GM15510 (cell line): Measurements from ENCODE around the gene HELZ2.

Source experiments
- POLR2A ChIP-seq: IDR thresholded peaks from 3 replicates; pipeline ENCODE4 v1.6.1; 2011; ENCODE audit warnings: borderline replicate concordance; ENCODE audit not compliant: insufficient read length; ENCODE audit errors: extremely low read depth

The HELZ2 gene

GRCh38 chr20:63564036-63564810 lies 9.8 kb downstream of the HELZ2 start:
- no peak for TF ChIP-seq POLR2A

DNA sequence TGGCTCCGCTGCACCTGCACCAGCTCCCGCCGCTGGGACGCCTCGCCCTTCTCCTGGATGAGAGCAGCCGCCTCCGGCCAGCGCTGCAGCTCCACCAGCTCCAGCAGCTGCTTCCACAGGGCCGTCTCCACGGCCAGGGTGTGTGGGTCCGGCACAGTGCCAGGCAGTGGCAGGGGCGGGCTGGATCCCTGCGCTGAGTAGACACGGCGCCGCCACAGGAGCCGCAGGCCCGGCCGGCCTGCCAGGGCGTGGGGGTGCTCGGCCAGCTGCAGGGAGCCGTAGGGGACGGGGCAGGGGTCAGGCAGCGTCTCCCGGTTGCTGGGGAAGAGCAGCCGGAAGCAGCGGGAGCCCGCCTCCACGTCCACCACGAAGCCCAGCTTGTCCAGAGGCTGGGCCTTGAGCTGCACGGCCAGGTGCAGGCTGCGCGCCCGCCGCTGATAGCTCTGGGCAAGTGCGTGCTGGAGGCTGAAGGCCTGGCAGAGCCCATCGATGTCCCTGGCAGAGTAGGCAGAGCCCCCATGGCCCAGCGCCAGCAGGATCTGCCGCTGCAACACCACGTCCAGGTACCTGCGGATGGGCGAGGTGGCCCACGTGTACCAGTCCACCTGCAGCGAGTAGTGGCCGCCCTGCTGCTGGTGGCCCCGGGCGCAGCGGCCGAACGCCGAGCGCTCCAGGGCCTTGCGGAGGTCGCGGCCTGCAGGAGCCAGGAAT lies 10.7 kb downstream of the HELZ2 start:
- TF ChIP-seq POLR2A = no peak

DNA sequence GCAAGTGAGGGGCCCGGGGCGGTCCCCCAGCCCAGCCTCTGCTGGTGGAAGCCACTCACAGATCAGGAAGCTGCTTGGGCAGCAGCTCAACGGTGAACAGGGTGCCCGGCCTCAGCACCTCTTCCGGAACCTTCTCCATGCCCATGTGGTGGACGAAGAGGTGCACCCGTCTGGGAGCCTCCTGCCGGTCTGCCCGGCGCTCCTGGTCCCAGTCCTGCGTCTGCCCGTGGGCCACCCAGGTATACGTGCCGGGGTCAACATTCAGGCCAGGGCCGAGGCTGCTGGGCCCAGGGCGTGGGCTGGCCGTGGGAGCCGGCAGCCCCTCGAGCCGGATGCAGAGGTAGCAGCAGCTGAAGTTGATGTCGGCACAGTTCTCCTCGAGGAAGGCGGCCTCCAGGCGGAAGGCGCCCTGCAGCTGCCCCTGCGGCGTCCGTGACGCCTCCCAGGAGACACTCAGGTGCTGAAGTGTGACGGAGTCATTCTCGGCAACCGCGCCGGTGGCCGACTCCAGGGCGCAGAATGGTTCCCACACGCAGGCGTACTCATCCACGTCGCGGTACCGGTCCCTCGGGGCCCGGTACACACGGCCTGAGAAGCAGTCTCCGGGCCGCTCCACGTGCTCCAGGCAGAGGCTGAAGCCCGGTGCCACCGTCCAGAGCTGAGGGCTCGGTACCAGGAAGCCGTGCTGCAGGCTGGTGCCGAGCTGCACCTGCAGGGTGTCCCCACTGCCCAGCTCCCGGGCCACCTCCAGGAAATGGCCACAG lies 11.4 kb downstream of the HELZ2 start:
- no peak for TF ChIP-seq POLR2A

- no peak for TF ChIP-seq POLR2A
These were observed 12.2 kb downstream of the HELZ2 start for GRCh38 chr20:63561624-63562396.

- no peak for TF ChIP-seq POLR2A
These were observed 13.0 kb downstream of the HELZ2 start for GRCh38 chr20:63560856-63561609.

DNA sequence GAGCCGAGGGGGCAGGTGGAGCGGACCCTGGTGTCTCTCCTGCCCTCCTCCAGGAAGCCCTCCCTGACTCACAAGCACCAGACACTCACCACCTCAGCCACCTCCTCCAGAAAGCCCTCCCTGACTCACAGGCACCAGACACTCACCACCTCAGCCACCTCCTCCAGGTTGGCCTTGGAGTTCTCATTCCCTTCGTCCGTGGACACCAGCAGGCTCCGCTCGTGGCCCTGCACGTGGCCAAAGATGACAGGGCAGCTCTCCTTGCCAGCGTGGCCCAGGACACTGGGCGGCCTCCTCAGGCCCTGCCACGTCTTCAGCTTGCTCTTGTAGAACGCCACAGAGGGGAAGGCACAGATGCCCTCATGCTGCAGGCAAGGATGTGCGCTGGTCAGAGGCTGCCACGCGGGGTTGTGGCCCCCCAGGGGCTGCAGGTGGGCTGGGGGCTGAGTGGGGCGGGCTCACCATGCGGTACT lies 13.7 kb downstream of the HELZ2 start:
- no peak for TF ChIP-seq POLR2A

DNA sequence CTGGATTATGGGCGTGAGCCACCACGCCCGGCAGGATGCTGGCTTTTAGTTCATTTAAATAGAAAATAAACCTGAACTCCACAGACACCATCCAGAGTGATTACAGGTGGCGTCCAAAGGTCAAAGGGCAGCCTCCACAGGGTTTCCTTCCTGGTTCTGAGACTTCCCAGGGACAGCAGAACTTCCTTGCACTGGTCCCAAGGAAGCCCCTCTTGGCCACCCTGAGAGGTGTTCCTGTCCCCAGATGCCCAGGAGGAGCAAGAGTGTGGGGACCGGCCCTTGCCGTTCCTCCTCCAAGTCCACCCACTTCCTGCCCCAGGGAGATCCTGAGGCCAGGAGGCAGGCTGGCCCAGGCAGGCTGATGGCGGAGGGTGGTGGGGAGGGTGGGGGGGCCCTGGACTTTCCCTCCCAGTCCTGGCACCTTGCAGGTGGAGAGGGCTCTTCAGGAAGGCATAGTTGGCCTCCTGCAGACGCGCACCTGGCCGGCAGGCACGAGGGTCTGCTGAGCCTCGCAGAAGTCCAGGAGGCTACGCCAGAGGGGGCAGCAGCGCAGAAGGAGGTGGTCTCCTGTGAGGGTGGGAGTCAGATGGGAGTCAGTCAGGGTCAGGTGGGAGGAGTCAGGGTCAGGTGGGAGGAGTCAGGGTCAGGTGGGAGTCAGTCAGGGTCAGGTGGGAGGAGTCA lies 15.1 kb downstream of the HELZ2 start:
- TF ChIP-seq POLR2A = no peak

- TF ChIP-seq POLR2A = no peak
These were observed 16.6 kb downstream of the HELZ2 start for GRCh38 chr20:63557481-63557891.

- TF ChIP-seq POLR2A = no peak
These were observed 17.1 kb downstream of the HELZ2 start for GRCh38 chr20:63556873-63557478.

DNA sequence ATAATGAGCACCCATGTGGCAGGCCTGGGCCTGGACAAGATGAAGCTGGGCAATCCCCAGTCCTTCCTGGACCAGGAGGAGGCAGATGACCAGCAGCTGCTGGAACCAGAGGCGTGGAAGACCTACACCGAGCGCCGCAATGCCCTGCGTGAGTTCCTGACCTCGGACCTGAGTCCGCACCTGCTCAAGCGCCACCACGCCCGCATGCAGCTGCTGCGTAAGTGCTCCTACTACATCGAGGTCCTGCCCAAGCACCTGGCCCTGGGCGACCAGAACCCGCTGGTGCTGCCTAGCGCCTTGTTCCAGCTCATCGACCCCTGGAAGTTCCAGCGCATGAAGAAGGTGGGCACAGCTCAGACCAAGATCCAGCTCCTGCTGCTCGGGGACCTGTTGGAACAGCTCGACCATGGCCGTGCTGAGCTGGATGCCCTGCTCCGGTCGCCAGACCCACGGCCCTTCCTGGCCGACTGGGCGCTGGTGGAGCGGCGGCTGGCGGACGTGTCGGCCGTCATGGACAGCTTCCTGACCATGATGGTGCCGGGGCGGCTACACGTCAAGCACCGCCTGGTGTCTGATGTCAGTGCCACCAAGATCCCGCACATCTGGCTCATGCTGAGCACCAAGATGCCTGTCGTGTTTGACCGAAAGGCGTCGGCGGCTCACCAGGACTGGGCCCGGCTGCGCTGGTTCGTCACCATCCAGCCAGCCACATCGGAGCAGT lies 18.2 kb downstream of the HELZ2 start:
- TF ChIP-seq POLR2A = no peak

- TF ChIP-seq POLR2A = no peak
These were observed 19.4 kb downstream of the HELZ2 start for GRCh38 chr20:63554361-63555278.
